Measurements from ENCODE around the gene AGER.
"Not testable (repeated sequence)": the region's sequence is repeated elsewhere in the genome, so short reads cannot be mapped to it uniquely, and the experiment has no call there.

AGER gene

GRCh38 chr6:32188381-32189068 lies 4.5 kb upstream of the AGER start:
- H3K27me3 ChIP-seq (ENCODE audit: insufficient read depth, low read length, poor library complexity, severe bottlenecking): no peaks in the 10 kb centered on the region
- no peaks in the 10 kb centered on the region for H3F3A ChIP-seq (ENCODE audit: low read depth)
- H2AFZ ChIP-seq (ENCODE audit: low read length): no peak overlapping the region
- H3K9me2 ChIP-seq (replicated peaks; ENCODE audit: low read depth, low read length): no peaks in the 10 kb centered on the region
- no peak for TF ChIP-seq CTCF (conservative IDR thresholded peaks at IDR 0.05; ENCODE audit: low read length)
- no peak for TF ChIP-seq EZH2phosphoT487 (IDR thresholded peaks at IDR 0.05; ENCODE audit: borderline replicate concordance)
- H3K9ac ChIP-seq (ENCODE audit: low read depth, low read length, poor library complexity, severe bottlenecking): peak overlapping the region; percentile 96
- peak overlapping the region; percentile 99 for H3K4me2 ChIP-seq (ENCODE audit: low read depth, low read length, poor library complexity, severe bottlenecking)
- peak overlapping the region; percentile 91 for H3K4me3 ChIP-seq (ENCODE audit: low read length, poor library complexity, severe bottlenecking)
- peaks cover 70% of the 10 kb centered on the region for H3K79me2 ChIP-seq (ENCODE audit: insufficient read depth, low read length)
- H3K9me3 ChIP-seq (ENCODE audit: insufficient read depth, low read depth, low read length): no peaks in the 10 kb centered on the region
- peaks cover 18% of the 10 kb centered on the region; the same call in 1 of the 2 replicates for H3K36me3 ChIP-seq (ENCODE audit: insufficient read depth, low read length)
- H3K4me1 ChIP-seq (ENCODE audit: insufficient read depth, low read length, poor library complexity, severe bottlenecking): peaks cover 40% of the 10 kb centered on the region
- peaks cover 11% of the 10 kb centered on the region for H4K20me1 ChIP-seq (ENCODE audit: insufficient read depth, low read length, poor library complexity, severe bottlenecking)

DNA sequence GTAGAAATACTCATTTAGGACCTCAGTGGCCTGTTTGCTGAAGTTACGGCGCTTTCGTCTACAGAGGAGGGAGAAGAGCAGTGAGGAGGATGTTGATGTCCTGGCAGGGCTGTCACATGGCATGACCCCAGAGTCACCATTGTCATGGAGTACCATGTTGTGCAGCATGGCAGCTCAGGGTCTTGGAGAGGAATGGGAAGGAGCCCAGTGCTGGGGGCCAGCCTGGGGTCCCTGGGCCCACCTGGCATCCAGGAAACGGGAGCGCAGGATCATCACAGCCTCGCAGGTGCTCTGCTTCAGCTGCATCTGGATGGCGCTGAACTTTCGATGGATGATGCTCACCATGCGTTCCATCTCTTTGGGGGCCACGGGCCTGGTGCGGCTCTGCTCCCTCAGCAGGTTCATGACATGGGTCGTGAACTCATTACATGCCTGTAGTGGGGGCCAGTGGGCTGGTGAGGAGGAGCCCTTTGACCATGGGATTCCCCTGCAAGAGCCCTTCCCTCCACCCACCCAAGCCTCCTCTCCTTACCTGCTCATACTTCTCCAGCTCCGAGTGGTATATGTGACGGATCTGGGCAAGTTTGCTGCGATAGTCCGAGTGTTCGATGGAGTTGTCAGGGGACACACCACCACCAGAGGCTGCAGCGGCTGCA lies 3.8 kb upstream of the AGER start:
- Histone ChIP-seq H3K36me3 (ENCODE audit: insufficient read depth, low read length) (peaks cover 25% of the 10 kb centered on the region; the same call in 1 of the 2 replicates), H3K9ac (ENCODE audit: low read depth, low read length, poor library complexity, severe bottlenecking) (peak overlapping the region; percentile 96), H3K4me2 (ENCODE audit: low read depth, low read length, poor library complexity, severe bottlenecking) (peak overlapping the region; percentile 99)

DNA sequence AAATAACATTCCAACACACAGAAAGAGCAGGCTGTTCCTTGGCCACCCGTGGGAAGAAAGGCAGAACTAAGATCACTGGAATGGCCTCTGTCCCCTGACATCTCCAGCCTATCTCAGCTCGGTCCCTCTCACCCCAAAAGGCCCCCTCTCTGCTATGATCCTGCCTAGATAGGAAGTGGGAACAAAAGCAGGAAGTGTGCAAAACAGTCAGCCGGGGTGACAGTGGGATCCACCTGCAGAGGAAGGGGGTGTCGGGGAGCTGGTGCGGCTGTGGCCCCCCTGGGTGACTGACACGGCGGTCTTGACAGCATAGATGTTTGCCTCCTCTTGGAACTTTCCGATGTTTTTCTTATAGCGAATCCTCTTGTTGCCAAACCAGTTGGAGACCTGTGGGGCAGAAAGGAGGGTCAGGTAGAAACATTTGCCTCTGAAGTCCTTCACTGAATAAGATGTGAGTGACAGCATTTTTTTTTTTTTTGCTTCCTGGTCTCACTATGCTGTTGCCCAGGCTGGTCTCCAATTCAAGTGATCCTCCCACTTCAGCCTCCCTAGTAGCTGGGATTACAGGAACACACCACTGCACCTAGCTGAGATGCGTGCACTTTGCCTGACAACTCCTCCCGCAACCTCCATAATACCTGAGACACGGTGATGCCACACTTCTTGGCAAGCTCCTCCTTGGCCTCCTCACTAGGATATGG lies 3.1 kb upstream of the AGER start:
- Histone ChIP-seq H3K9me2 (replicated peaks; ENCODE audit: low read depth, low read length) (no peaks in the 10 kb centered on the region), H3K9me3 (ENCODE audit: insufficient read depth, low read depth, low read length) (no peaks in the 10 kb centered on the region), H3K27me3 (ENCODE audit: insufficient read depth, low read length, poor library complexity, severe bottlenecking) (no peaks in the 10 kb centered on the region), H4K20me1 (ENCODE audit: insufficient read depth, low read length, poor library complexity, severe bottlenecking) (peaks cover 11% of the 10 kb centered on the region), H3K4me2 (ENCODE audit: low read depth, low read length, poor library complexity, severe bottlenecking) (peak overlapping the region; percentile 99), H3K4me1 (ENCODE audit: insufficient read depth, low read length, poor library complexity, severe bottlenecking) (peaks cover 27% of the 10 kb centered on the region), H3K4me3 (ENCODE audit: low read length, poor library complexity, severe bottlenecking) (no peak overlapping the region), H3F3A (ENCODE audit: low read depth) (no peaks in the 10 kb centered on the region), H3K9ac (ENCODE audit: low read depth, low read length, poor library complexity, severe bottlenecking) (peak overlapping the region; percentile 22), H2AFZ (ENCODE audit: low read length) (no peak overlapping the region), H3K36me3 (ENCODE audit: insufficient read depth, low read length) (peaks cover 28% of the 10 kb centered on the region; the same call in 1 of the 2 replicates), H3K79me2 (ENCODE audit: insufficient read depth, low read length) (peaks cover 57% of the 10 kb centered on the region)
- TF ChIP-seq CTCF (conservative IDR thresholded peaks at IDR 0.05; ENCODE audit: low read length) (no peak), EZH2phosphoT487 (IDR thresholded peaks at IDR 0.05; ENCODE audit: borderline replicate concordance) (no peak)

More for the DNA sequence above, 3.8 kb upstream of the AGER start:
- Histone ChIP-seq H3K4me3 (ENCODE audit: low read length, poor library complexity, severe bottlenecking) (peak overlapping the region; percentile 91), H3K4me1 (ENCODE audit: insufficient read depth, low read length, poor library complexity, severe bottlenecking) (peaks cover 33% of the 10 kb centered on the region), H3K79me2 (ENCODE audit: insufficient read depth, low read length) (peaks cover 64% of the 10 kb centered on the region), H4K20me1 (ENCODE audit: insufficient read depth, low read length, poor library complexity, severe bottlenecking) (peaks cover 11% of the 10 kb centered on the region)
- H3K9me2 ChIP-seq (replicated peaks; ENCODE audit: low read depth, low read length); H3F3A ChIP-seq (ENCODE audit: low read depth); H2AFZ ChIP-seq (ENCODE audit: low read length); H3K9me3 ChIP-seq (ENCODE audit: insufficient read depth, low read depth, low read length); H3K27me3 ChIP-seq (ENCODE audit: insufficient read depth, low read length, poor library complexity, severe bottlenecking): not testable (repeated sequence)

DNA sequence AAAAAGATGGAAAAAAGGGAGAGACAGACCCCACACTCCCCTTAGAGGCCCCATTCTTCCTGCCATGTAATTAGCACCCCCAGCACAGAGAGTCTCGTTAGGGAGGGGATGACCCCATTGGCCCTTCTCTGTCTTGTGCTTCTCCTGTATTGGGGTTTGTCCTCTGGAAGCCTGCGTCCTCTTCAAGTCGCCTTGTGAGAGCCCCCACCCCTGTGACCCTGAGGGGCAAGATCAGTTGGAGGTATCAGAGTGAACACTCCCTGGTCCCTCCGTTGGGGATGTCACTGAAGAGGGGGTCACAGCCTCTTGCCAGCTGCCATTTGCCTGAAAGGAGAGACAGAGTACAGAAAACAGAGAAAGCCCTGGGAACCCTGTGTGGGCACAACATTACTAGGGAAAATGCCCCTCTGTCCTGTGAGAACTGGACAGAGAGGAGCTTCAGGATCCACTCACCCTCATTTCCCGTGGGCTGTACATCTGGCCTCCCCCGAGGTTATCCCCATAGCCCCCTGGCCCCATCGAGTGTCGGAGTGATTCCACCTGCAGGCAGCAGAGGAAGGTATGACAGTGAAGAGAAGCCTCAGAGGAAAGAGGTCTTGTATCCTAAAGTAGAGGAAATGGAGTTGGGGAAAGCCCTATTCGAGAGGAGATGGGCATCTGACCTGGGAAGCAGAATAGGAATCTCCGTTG lies 2.2 kb upstream of the AGER start:
- not testable (repeated sequence) for H3K4me2 ChIP-seq (ENCODE audit: low read depth, low read length, poor library complexity, severe bottlenecking); H3K9me3 ChIP-seq (ENCODE audit: insufficient read depth, low read depth, low read length); H3K4me3 ChIP-seq (ENCODE audit: low read length, poor library complexity, severe bottlenecking); H3F3A ChIP-seq (ENCODE audit: low read depth); H3K27me3 ChIP-seq (ENCODE audit: insufficient read depth, low read length, poor library complexity, severe bottlenecking); H3K9me2 ChIP-seq (replicated peaks; ENCODE audit: low read depth, low read length); H2AFZ ChIP-seq (ENCODE audit: low read length)
- peaks cover 19% of the 10 kb centered on the region for H3K4me1 ChIP-seq (ENCODE audit: insufficient read depth, low read length, poor library complexity, severe bottlenecking)
- H4K20me1 ChIP-seq (ENCODE audit: insufficient read depth, low read length, poor library complexity, severe bottlenecking): peaks cover 11% of the 10 kb centered on the region
- H3K9ac ChIP-seq (ENCODE audit: low read depth, low read length, poor library complexity, severe bottlenecking): peak overlapping the region; percentile 22
- H3K79me2 ChIP-seq (ENCODE audit: insufficient read depth, low read length): peaks cover 52% of the 10 kb centered on the region
- peaks cover 28% of the 10 kb centered on the region; the same call in 1 of the 2 replicates for H3K36me3 ChIP-seq (ENCODE audit: insufficient read depth, low read length)

GRCh38 chr6:32185681-32186131 lies 1.7 kb upstream of the AGER start:
- not testable (repeated sequence) for H3K9ac ChIP-seq (ENCODE audit: low read depth, low read length, poor library complexity, severe bottlenecking); H3F3A ChIP-seq (ENCODE audit: low read depth); H2AFZ ChIP-seq (ENCODE audit: low read length); H3K4me3 ChIP-seq (ENCODE audit: low read length, poor library complexity, severe bottlenecking); H3K27me3 ChIP-seq (ENCODE audit: insufficient read depth, low read length, poor library complexity, severe bottlenecking); H3K9me2 ChIP-seq (replicated peaks; ENCODE audit: low read depth, low read length); H3K4me2 ChIP-seq (ENCODE audit: low read depth, low read length, poor library complexity, severe bottlenecking); H3K9me3 ChIP-seq (ENCODE audit: insufficient read depth, low read depth, low read length)
- Histone ChIP-seq H3K36me3 (ENCODE audit: insufficient read depth, low read length) (peaks cover 28% of the 10 kb centered on the region; the same call in 1 of the 2 replicates), H4K20me1 (ENCODE audit: insufficient read depth, low read length, poor library complexity, severe bottlenecking) (peaks cover 11% of the 10 kb centered on the region), H3K79me2 (ENCODE audit: insufficient read depth, low read length) (peaks cover 52% of the 10 kb centered on the region), H3K4me1 (ENCODE audit: insufficient read depth, low read length, poor library complexity, severe bottlenecking) (peaks cover 13% of the 10 kb centered on the region)

Measured in Loucy (cell line).